Right kidney (tissue), 1 donor: ENCODE data around the gene CCDC9B.

Experiments used
- DNase-seq: peaks from one replicate; pipeline ENCODE4 v3.0.0-alpha.2; 2016

CCDC9B gene

GRCh38 chr15:40329804-40330203, 10.9 kb downstream of the CCDC9B start:
- no peak for DNase-seq

- no peak for DNase-seq
These were observed 12.0 kb downstream of the CCDC9B start for GRCh38 chr15:40328751-40329150.

- DNase-seq = no peak
These were observed 12.6 kb downstream of the CCDC9B start for GRCh38 chr15:40328176-40328575.

GRCh38 chr15:40327457-40327856, 13.3 kb downstream of the CCDC9B start:
- no peak for DNase-seq

GRCh38 chr15:40325700-40326099, 15.0 kb downstream of the CCDC9B start:
- no peak for DNase-seq

GRCh38 chr15:40325188-40325587, 15.6 kb downstream of the CCDC9B start:
- DNase-seq = no peak

- DNase-seq = peak; percentile 75
These were observed 16.5 kb downstream of the CCDC9B start for GRCh38 chr15:40323953-40324937.

GRCh38 chr15:40323239-40323952, 17.3 kb downstream of the CCDC9B start, which contains the start of gene INAFM2:
INAFM2 (plus strand) TSS chr15:40323692; CDS start chr15:40324056, 364 bp downstream.
- peak; percentile 94 for DNase-seq

- peak; percentile 45 for DNase-seq
These were observed 18.1 kb downstream of the CCDC9B start for GRCh38 chr15:40322531-40323238.

GRCh38 chr15:40320931-40321371, 19.8 kb downstream of the CCDC9B start:
- no peak for DNase-seq

- no peak for DNase-seq
These were observed 20.3 kb downstream of the CCDC9B start for GRCh38 chr15:40320409-40320808.

- DNase-seq = no peak
These were observed 23.2 kb downstream of the CCDC9B start for GRCh38 chr15:40317580-40317979.

- no peak for DNase-seq
These were observed 23.8 kb downstream of the CCDC9B start for GRCh38 chr15:40316931-40317330.

- DNase-seq = no peak
These were observed 25.9 kb downstream of the CCDC9B start for GRCh38 chr15:40314723-40315276.

- DNase-seq = no peak
These were observed 27.0 kb downstream of the CCDC9B start for GRCh38 chr15:40313531-40314398.

- no peak for DNase-seq
These were observed 28.2 kb downstream of the CCDC9B start for GRCh38 chr15:40312370-40313158.

- no peak for DNase-seq
These were observed 29.7 kb downstream of the CCDC9B start for GRCh38 chr15:40310993-40311392.

- peak; percentile 50 for DNase-seq
These were observed 30.5 kb downstream of the CCDC9B start for GRCh38 chr15:40310001-40310959.

- DNase-seq = no peak
These were observed 31.3 kb downstream of the CCDC9B start for GRCh38 chr15:40309344-40309862.
